HepG2 (cell line): Measurements from ENCODE around the gene TM9SF3. TPM values are rescaled to one million over a fixed set of nuclear protein-coding genes. Genes with fewer than 3 reads are reported as not detected.

Experiments
- ATAC-seq: fragments of 200-7000 bp; cut with Tn5 transposase; 3 replicates; pipeline ENCODE4 v1.9.1; 2020; ENCODE audit warnings: mild to moderate bottlenecking, moderate library complexity
- BruUV-seq: library from RNA; stranded (reverse); fragments of 400-500 nt; replicated peaks from 2 replicates; lab custom pipeline; 2021; lab: Mats Ljungman, UMichigan
- CTCF ChIA-PET: fragments of 300-600 bp; formaldehyde crosslinking; extraction: SDS; loops from one replicate; lab custom pipeline; 2021; ENCODE audit warnings: low total read pairs, inconsistent platforms, low intra/inter-chr PET ratio; lab: Yijun Ruan, JAX
- POLR2A ChIA-PET: fragments of 350-600 bp; sonication (Branson Sonifier 250); formaldehyde crosslinking; loops from one replicate; lab custom pipeline; 2020; ENCODE audit warnings: antibody characterized with exemption, inconsistent platforms; lab: Yijun Ruan, JAX
- DNase-seq: peaks from one replicate; pipeline ENCODE4 v3.0.0-alpha.2; 2015; ENCODE audit warnings: low spot score
- FAIRE-seq: peaks from 3 replicates; lab custom pipeline; 2011; peaks lifted over from hg19 to GRCh38; lab: Jason Lieb, UNC
- H2AFZ ChIP-seq: one replicate; pipeline ENCODE4 v1.6.1; 2011; ENCODE audit warnings: low read length, inconsistent platforms
- H3K27ac ChIP-seq: fragments of 300-600 bp; 3 replicates; pipeline ENCODE4 v1.8.0; 2011; ENCODE audit warnings: mixed run types, mild to moderate bottlenecking, mixed read lengths, low read length, inconsistent platforms; ENCODE audit not compliant: insufficient read depth; ENCODE audit errors: extremely low read length
- H3K27me3 ChIP-seq, 2 experiments: fragments of 200-600 bp in 1 of 2; 2 replicates in 1 of 2; 3 replicates in 1 of 2; pipeline versions ENCODE4 v1.6.0 to v1.8.0; 2011; ENCODE audit warnings: low read length in 2 of 2, mild to moderate bottlenecking in 2 of 2, moderate library complexity in 2 of 2, inconsistent platforms in 1 of 2; ENCODE audit not compliant: insufficient read depth in 2 of 2, control insufficient read depth in 1 of 2
- H3K36me3 ChIP-seq, 2 experiments: fragments of 200-600 bp in 1 of 2; replicated peaks in 1 of 2; 2 replicates in 1 of 2; 3 replicates in 1 of 2; pipeline versions ENCODE4 v1.5.1 to v1.8.0; 2011; ENCODE audit warnings: low read length in 2 of 2, inconsistent platforms in 1 of 2; ENCODE audit not compliant: insufficient read depth in 2 of 2, control insufficient read depth in 1 of 2
- H3K4me1 ChIP-seq: 2 replicates; pipeline ENCODE4 v1.5.1; 2012; ENCODE audit warnings: low read length, inconsistent platforms; ENCODE audit not compliant: insufficient read depth
- H3K4me2 ChIP-seq: 2 replicates; pipeline ENCODE4 v1.6.0; 2011; ENCODE audit warnings: low read depth, low read length, inconsistent platforms
- H3K4me3 ChIP-seq, 3 experiments: fragments of 200-600 bp in 1 of 3; sonication (generic), shearing (Covaris generic) in 1 of 3; replicated peaks in 1 of 3; 2 replicates each; pipeline ENCODE4 v1.5.1; 2011 to 2016; ENCODE audit warnings: low read length in 3 of 3, inconsistent platforms in 2 of 3, low read depth in 2 of 3, mild to moderate bottlenecking in 2 of 3, control low read depth in 1 of 3, mixed read lengths in 1 of 3; ENCODE audit not compliant: insufficient read depth in 1 of 3
- H3K79me2 ChIP-seq: one replicate; pipeline ENCODE4 v1.6.1; 2011; ENCODE audit warnings: low read length, inconsistent platforms; ENCODE audit not compliant: insufficient read depth
- H3K9ac ChIP-seq: 2 replicates; pipeline ENCODE4 v1.6.0; 2011; ENCODE audit warnings: mild to moderate bottlenecking, low read depth, low read length, inconsistent platforms; ENCODE audit not compliant: insufficient read depth
- H3K9me3 ChIP-seq: 2 replicates; pipeline ENCODE4 v1.5.1; 2012; ENCODE audit warnings: mild to moderate bottlenecking, low read length
- H4K20me1 ChIP-seq: 2 replicates; pipeline ENCODE4 v1.6.0; 2011; ENCODE audit warnings: inconsistent platforms, mild to moderate bottlenecking, low read length, moderate library complexity; ENCODE audit not compliant: insufficient read depth
- HMG20A ChIP-seq: IDR thresholded peaks from 2 replicates; pipeline ENCODE4 v1.6.1; 2016; ENCODE audit warnings: borderline replicate concordance
- HMGXB4 ChIP-seq, 2 experiments: sonication (generic) in 1 of 2; formaldehyde crosslinking in 1 of 2; IDR thresholded peaks; 2 replicates each; pipeline versions ENCODE4 v1.4.0 to v1.6.1; 2018 to 2020; ENCODE audit warnings: missing genetic modification reagents in 2 of 2, borderline replicate concordance in 1 of 2, low read depth in 1 of 2, mild to moderate bottlenecking in 1 of 2, missing biosample characterization in 1 of 2
- MTF2 ChIP-seq: sonication (generic); formaldehyde crosslinking; IDR thresholded peaks from 2 replicates; pipeline ENCODE4 v1.5.0; 2020; ENCODE audit warnings: missing genetic modification reagents, borderline replicate concordance
- SIN3B ChIP-seq: fragments of 150-350 bp; IDR thresholded peaks from 2 replicates; pipeline ENCODE4 v1.6.1; 2014; ENCODE audit warnings: low read length
- ZNF124 ChIP-seq: sonication (generic); formaldehyde crosslinking; IDR thresholded peaks from 2 replicates; pipeline ENCODE4 v1.4.0; 2020; ENCODE audit warnings: missing genetic modification reagents
- ZNF251 ChIP-seq: sonication (generic); formaldehyde crosslinking; IDR thresholded peaks from 2 replicates; pipeline ENCODE4 v1.9.0; 2021; ENCODE audit warnings: mild to moderate bottlenecking, missing genetic modification reagents
- ZNF331 ChIP-seq: sonication (generic); formaldehyde crosslinking; IDR thresholded peaks from 2 replicates; pipeline ENCODE4 v1.4.0; 2020; ENCODE audit warnings: missing genetic modification reagents
- ZNF570 ChIP-seq: sonication (generic); formaldehyde crosslinking; IDR thresholded peaks from 2 replicates; pipeline ENCODE4 v1.4.0; 2020; ENCODE audit warnings: mild to moderate bottlenecking, missing genetic modification reagents, borderline replicate concordance
- ZSCAN29 ChIP-seq: sonication (generic); formaldehyde crosslinking; conservative IDR thresholded peaks from 2 replicates; pipeline ENCODE4 v1.4.0; 2020; ENCODE audit warnings: mild to moderate bottlenecking, missing genetic modification reagents
- WGBS: methylation state at CpG from one replicate; pipeline ENCODE4 v1.1.6; 2017; ENCODE audit warnings: low lambda C conversion rate; 5-methylcytosine and 5-hydroxymethylcytosine counted together
- in situ Hi-C: cut with HindIII; loops from 2 replicates; pipeline ENCODE4 v1.10.0; 2017; ENCODE audit warnings: low pct_unique_long_range_greater_than_20kb; ENCODE audit not compliant: extremely low pct_ligation_motif_present
- intact Hi-C: fragments of 100-400 bp; cut with micrococcal nuclease; formaldehyde crosslinking; loops from one replicate; pipeline ENCODE4 v1.10.0; 2022; ENCODE audit not compliant: unreplicated experiment
- polyA plus RNA-seq, 8 experiments: library from polyadenylated mRNA; depleted of rRNA in 3 of 8; stranded (reverse) in 7 of 8; unstranded in 1 of 8; fragments of >200 nt; fragmentation: Illumina TruSeq in 4 of 8; extraction: Trizol in 4 of 8; gene quantifications; 2 replicates each; pipeline versions ENCODE4 v1.2.1 to v1.2.3, GENCODE V29; 2011 to 2016; ENCODE audit warnings: low read depth in 4 of 8, missing spikeins in 1 of 8, mixed read lengths in 1 of 8; ENCODE audit not compliant: insufficient read depth in 1 of 8
- total RNA-seq, 5 experiments: library from RNA; depleted of rRNA; stranded (reverse); fragments of >200 nt; fragmentation: Illumina TruSeq; extraction: Trizol; gene quantifications; 2 replicates each; pipeline ENCODE4 v1.2.3, GENCODE V29; 2016; ENCODE audit warnings: low read depth in 1 of 5

The TM9SF3 gene
- total and polyA plus RNA-seq, 2 of the 13 experiments (the other 11 are each of a cell fraction or from before 2014, with no cell fraction given), result 43.8 to 120 TPM

- Histone ChIP-seq H3K79me2 (peaks cover 5% of the 10 kb centered on the region), H3K27ac (no peak overlapping the region), H3K4me3 (no peak overlapping the region), H2AFZ (no peak overlapping the region), H4K20me1 (no peaks in the 10 kb centered on the region; the same call in 1 of the 2 replicates), H3K4me1 (no peaks in the 10 kb centered on the region), H3K4me2 (no peak overlapping the region), H3K9ac (no peak overlapping the region), H3K27me3 (no peaks in the 10 kb centered on the region), H3K9me3 (no peaks in the 10 kb centered on the region), H3K36me3 (peaks cover 10 to 62% of the 10 kb centered on the region in 2 experiments)
- TF ChIP-seq ZNF124 (CRISPR knock-in tag) (no peak), MTF2 (CRISPR knock-in tag) (no peak), ZNF331 (CRISPR knock-in tag) (no peak), HMGXB4 (CRISPR knock-in tag; IDR thresholded peaks at IDR 0.05; ENCODE audit: borderline replicate concordance in 1 of 2, low read depth in 1 of 2) (no peak), ZNF251 (CRISPR knock-in tag) (no peak), SIN3B (no peak), ZNF570 (CRISPR knock-in tag) (no peak), HMG20A (CRISPR knock-in tag) (no peak), ZSCAN29 (CRISPR knock-in tag) (no peak)
- ChIA-PET CTCF (no interaction called here), POLR2A (no interaction called here)
- DNase-seq, result no peak
- intact Hi-C loops, result no loop called here
- 97% methylated on average over 2 of the region's 2 CpGs for WGBS
- no peak for ATAC-seq
- in situ Hi-C loops, result no loop called here
- no TSS peak for BruUV-seq
- no peak for FAIRE-seq
Observed at GRCh38 chr10:96560489-96560888, 26.3 kb downstream of the TM9SF3 start.
